GM12878 (cell line): ENCODE measurements around the gene TIPRL. TPM values are rescaled to one million over a fixed set of nuclear protein-coding genes. Genes with fewer than 3 reads are reported as not detected.

Experiments
- ATAC-seq: fragments of 200-7000 bp; cut with Tn5 transposase; 3 replicates; pipeline ENCODE4 v1.9.1; 2020; ENCODE audit warnings: mild to moderate bottlenecking, moderate library complexity
- BruUV-seq: library from RNA; stranded (reverse); fragments of 400-500 nt; replicated peaks from 2 replicates; lab custom pipeline; 2021; lab: Mats Ljungman, UMichigan
- CTCF ChIA-PET: fragments of 300-600 bp; sonication (Branson Sonifier 250); formaldehyde crosslinking; extraction: SDS; loops from one replicate; lab custom pipeline; 2021; ENCODE audit warnings: inconsistent platforms; lab: Yijun Ruan, JAX
- POLR2A ChIA-PET: fragments of 350-600 bp; formaldehyde crosslinking; extraction: SDS; loops from one replicate; lab custom pipeline; 2021; ENCODE audit warnings: inconsistent platforms; lab: Charles Lee
- RAD21 ChIA-PET: fragments of 300-600 bp; sonication (Branson Sonifier 250); formaldehyde crosslinking; loops from one replicate; lab custom pipeline; 2023; ENCODE audit warnings: antibody characterized with exemption; ENCODE audit not compliant: unreplicated experiment; lab: Charles Lee
- SMC1A ChIA-PET: fragments of 300-600 bp; sonication (Branson Sonifier 250); formaldehyde crosslinking; loops from one replicate; lab custom pipeline; 2023; ENCODE audit not compliant: unreplicated experiment, uncharacterized antibody; lab: Charles Lee
- DNase-seq: peaks from one replicate; pipeline ENCODE4 v3.0.0-alpha.2; 2011; ENCODE audit warnings: low read depth, low spot score
- FAIRE-seq: peaks from 3 replicates; lab custom pipeline; 2011; peaks lifted over from hg19 to GRCh38; lab: Jason Lieb, UNC
- H2AFZ ChIP-seq: 2 replicates; pipeline ENCODE4 v1.6.0; 2011; ENCODE audit warnings: low read depth, low read length, control low read depth; ENCODE audit not compliant: control insufficient read depth
- H3K27ac ChIP-seq: 2 replicates; pipeline ENCODE4 v1.5.1; 2011; ENCODE audit warnings: control low read depth; ENCODE audit not compliant: control insufficient read depth, insufficient read depth
- H3K27me3 ChIP-seq, 2 experiments: replicated peaks in 1 of 2; 2 replicates each; pipeline versions ENCODE4 v1.6.0 to v1.6.1; 2011; ENCODE audit warnings: low read length in 1 of 2; ENCODE audit not compliant: control insufficient read depth in 2 of 2, insufficient read depth in 2 of 2
- H3K36me3 ChIP-seq, 2 experiments: 2 replicates each; pipeline ENCODE4 v1.5.1; 2011; ENCODE audit warnings: low read length in 1 of 2; ENCODE audit not compliant: control insufficient read depth in 2 of 2, insufficient read depth in 2 of 2
- H3K4me1 ChIP-seq: 2 replicates; pipeline ENCODE4 v1.6.1; 2011; ENCODE audit warnings: mild to moderate bottlenecking, low read length, moderate library complexity, mixed read lengths; ENCODE audit not compliant: control insufficient read depth, insufficient read depth
- H3K4me2 ChIP-seq: 2 replicates; pipeline ENCODE4 v1.6.0; 2011; ENCODE audit warnings: control low read depth; ENCODE audit not compliant: control insufficient read depth, insufficient read depth
- H3K4me3 ChIP-seq: fragments of 200-600 bp; sonication (generic); 2 replicates; pipeline ENCODE4 v1.5.1; 2016
- H3K79me2 ChIP-seq: 2 replicates; pipeline ENCODE4 v1.6.0; 2011; ENCODE audit warnings: low read length; ENCODE audit not compliant: control insufficient read depth, insufficient read depth
- H3K9ac ChIP-seq: 2 replicates; pipeline ENCODE4 v1.8.0; 2011; ENCODE audit warnings: low read length, control low read depth, mixed read lengths; ENCODE audit not compliant: control insufficient read depth, insufficient read depth
- H3K9me3 ChIP-seq: replicated peaks from 3 replicates; pipeline ENCODE4 v1.5.1; 2011; ENCODE audit warnings: mild to moderate bottlenecking, low read length; ENCODE audit not compliant: control insufficient read depth, insufficient read depth
- H4K20me1 ChIP-seq: 2 replicates; pipeline ENCODE4 v1.6.0; 2011; ENCODE audit not compliant: control insufficient read depth, insufficient read depth
- CEBPZ ChIP-seq: fragments of 150-350 bp; IDR thresholded peaks from 2 replicates; pipeline ENCODE4 v1.6.1; 2016; ENCODE audit warnings: low read depth, low read length
- ELK1 ChIP-seq: IDR thresholded peaks from 2 replicates; pipeline ENCODE4 v1.6.1; 2012; ENCODE audit warnings: low read depth, low read length, improper control_type of control experiment
- FOS ChIP-seq: IDR thresholded peaks from 3 replicates; pipeline ENCODE4 v1.6.1; 2011; ENCODE audit warnings: borderline replicate concordance; ENCODE audit not compliant: insufficient read length; ENCODE audit errors: extremely low read depth
- GATAD2B ChIP-seq: fragments of 450-650 bp; conservative IDR thresholded peaks from 2 replicates; pipeline ENCODE4 v1.6.1; 2017; ENCODE audit warnings: low read depth, mild to moderate bottlenecking, moderate library complexity
- YY1 ChIP-seq: IDR thresholded peaks from 2 replicates; pipeline ENCODE4 v1.6.1; 2011; ENCODE audit warnings: low read depth, mild to moderate bottlenecking, low read length
- in situ Hi-C: fragments of 300-500 bp; cut with MboI; formaldehyde crosslinking; loops from 9 replicates; pipeline ENCODE4 v1.14.3; 2018; ENCODE audit warnings: mixed read lengths
- intact Hi-C: fragments of 100-400 bp; cut with micrococcal nuclease; formaldehyde crosslinking; loops from one replicate; pipeline ENCODE4 v1.14.2; 2022; ENCODE audit not compliant: unreplicated experiment
- polyA plus RNA-seq, 11 experiments: library from polyadenylated mRNA; depleted of rRNA in 4 of 11; unstranded in 6 of 11; stranded (reverse) in 5 of 11; fragments of >200 nt; fragmentation: Nextera tagmentation in 4 of 11; fragmentation: Illumina TruSeq in 1 of 11; extraction: Ambion mirVana in 4 of 11; extraction: Trizol in 1 of 11; gene quantifications; 1 replicate in 1 of 11; 2 replicates in 10 of 11; pipeline versions ENCODE4 v1.2.1 to v1.2.3, GENCODE V29; 2011 to 2016; ENCODE audit warnings: inconsistent platforms in 2 of 11, missing spikeins in 2 of 11, low read depth in 1 of 11
- total RNA-seq, 4 experiments: library from RNA; depleted of rRNA in 3 of 4; stranded (reverse); fragments of >200 nt in 3 of 4; fragmentation: Illumina TruSeq in 1 of 4; extraction: Trizol in 1 of 4; gene quantifications; 2 replicates each; pipeline versions ENCODE4 v1.2.1 to v1.2.3, GENCODE V29; 2013 to 2021

Gene TIPRL
- total and polyA plus RNA-seq, 10 of the 15 experiments (the other 5 are each of a cell fraction or from before 2014, with no cell fraction given), result 36.4 to 72.1 (median 49.9) TPM

GRCh38 chr1:168157638-168158037 lies 21.1 kb upstream of the TIPRL start:
- peaks cover 5% of the 10 kb centered on the region; the same call in 2 of the 3 replicates for H3K9me3 ChIP-seq
- SMC1A ChIA-PET, result no interaction called here
- H3K4me1 ChIP-seq, result no peaks in the 10 kb centered on the region
- H3K36me3 ChIP-seq, result no peaks in the 10 kb centered on the region
- CTCF ChIA-PET, result no interaction called here
- POLR2A ChIA-PET, result no interaction called here
- no peaks in the 10 kb centered on the region for H3K79me2 ChIP-seq
- no peak for ATAC-seq
- intact Hi-C loops (no loop called here), in situ Hi-C loops (no loop called here)
- no peak overlapping the region for H3K9ac ChIP-seq
- H2AFZ ChIP-seq, result no peak overlapping the region
- no peak overlapping the region for H3K4me2 ChIP-seq
- H3K27me3 ChIP-seq, result no peaks in the 10 kb centered on the region
- RAD21 ChIA-PET, result no interaction called here
- no peak overlapping the region for H3K4me3 ChIP-seq
- no TSS peak for BruUV-seq
- no peak overlapping the region for H3K27ac ChIP-seq
- TF ChIP-seq GATAD2B (no peak), YY1 (no peak), ELK1 (no peak), FOS (no peak), CEBPZ (no peak)
- FAIRE-seq, result no peak
- H4K20me1 ChIP-seq, result no peaks in the 10 kb centered on the region
- no peak for DNase-seq
